RWPE1 (cell line): Measurements from ENCODE around the gene ACAT1.
"Not testable (repeated sequence)": the region's sequence is repeated elsewhere in the genome, so short reads cannot be mapped to it uniquely, and the experiment has no call there.

Experiments
- CTCF ChIA-PET: fragments of 350-600 bp; sonication (Branson Sonifier 250); formaldehyde crosslinking; extraction: SDS; loops from one replicate; lab custom pipeline; 2021; lab: Yijun Ruan, JAX
- POLR2A ChIA-PET: fragments of 400-600 bp; formaldehyde crosslinking; extraction: SDS; loops from one replicate; lab custom pipeline; 2020; ENCODE audit warnings: antibody characterized with exemption; ENCODE audit not compliant: low non-redundant PET; lab: Yijun Ruan, JAX
- DNase-seq: peaks from one replicate; pipeline ENCODE4 v3.0.0; 2012; ENCODE audit warnings: low spot score
- H3K27ac ChIP-seq: fragments of 450-650 bp; 2 replicates; pipeline ENCODE4 v1.5.1; 2017
- TF ChIP-seq, protein P1 (sequence below): fragments of 450-650 bp; conservative IDR thresholded peaks from 2 replicates; pipeline ENCODE4 v1.5.1; 2017; ENCODE audit warnings: low read depth, mild to moderate bottlenecking

ACAT1 gene

DNA sequence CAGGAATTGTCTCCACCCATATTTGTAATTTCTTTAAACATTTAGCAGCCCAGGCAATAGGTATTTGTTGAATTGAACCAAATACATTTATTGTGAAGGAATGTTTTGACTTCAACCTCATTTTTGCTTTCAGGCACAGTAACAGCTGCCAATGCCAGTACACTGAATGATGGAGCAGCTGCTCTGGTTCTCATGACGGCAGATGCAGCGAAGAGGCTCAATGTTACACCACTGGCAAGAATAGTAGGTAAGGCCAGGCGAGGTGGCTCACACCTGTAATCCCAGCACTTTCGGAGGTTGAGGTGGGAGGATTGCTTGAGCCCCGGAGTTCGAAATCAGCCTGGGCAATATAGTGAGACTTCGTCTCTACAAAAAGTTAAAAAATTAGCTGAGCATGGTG lies 20.9 kb downstream of the ACAT1 start:
- no peak overlapping the region for H3K27ac ChIP-seq
- no peak for DNase-seq
- POLR2A ChIA-PET = no interaction called here
- CTCF ChIA-PET = no interaction called here
- TF ChIP-seq, protein P1, sequence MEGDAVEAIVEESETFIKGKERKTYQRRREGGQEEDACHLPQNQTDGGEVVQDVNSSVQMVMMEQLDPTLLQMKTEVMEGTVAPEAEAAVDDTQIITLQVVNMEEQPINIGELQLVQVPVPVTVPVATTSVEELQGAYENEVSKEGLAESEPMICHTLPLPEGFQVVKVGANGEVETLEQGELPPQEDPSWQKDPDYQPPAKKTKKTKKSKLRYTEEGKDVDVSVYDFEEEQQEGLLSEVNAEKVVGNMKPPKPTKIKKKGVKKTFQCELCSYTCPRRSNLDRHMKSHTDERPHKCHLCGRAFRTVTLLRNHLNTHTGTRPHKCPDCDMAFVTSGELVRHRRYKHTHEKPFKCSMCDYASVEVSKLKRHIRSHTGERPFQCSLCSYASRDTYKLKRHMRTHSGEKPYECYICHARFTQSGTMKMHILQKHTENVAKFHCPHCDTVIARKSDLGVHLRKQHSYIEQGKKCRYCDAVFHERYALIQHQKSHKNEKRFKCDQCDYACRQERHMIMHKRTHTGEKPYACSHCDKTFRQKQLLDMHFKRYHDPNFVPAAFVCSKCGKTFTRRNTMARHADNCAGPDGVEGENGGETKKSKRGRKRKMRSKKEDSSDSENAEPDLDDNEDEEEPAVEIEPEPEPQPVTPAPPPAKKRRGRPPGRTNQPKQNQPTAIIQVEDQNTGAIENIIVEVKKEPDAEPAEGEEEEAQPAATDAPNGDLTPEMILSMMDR = no peak

DNA sequence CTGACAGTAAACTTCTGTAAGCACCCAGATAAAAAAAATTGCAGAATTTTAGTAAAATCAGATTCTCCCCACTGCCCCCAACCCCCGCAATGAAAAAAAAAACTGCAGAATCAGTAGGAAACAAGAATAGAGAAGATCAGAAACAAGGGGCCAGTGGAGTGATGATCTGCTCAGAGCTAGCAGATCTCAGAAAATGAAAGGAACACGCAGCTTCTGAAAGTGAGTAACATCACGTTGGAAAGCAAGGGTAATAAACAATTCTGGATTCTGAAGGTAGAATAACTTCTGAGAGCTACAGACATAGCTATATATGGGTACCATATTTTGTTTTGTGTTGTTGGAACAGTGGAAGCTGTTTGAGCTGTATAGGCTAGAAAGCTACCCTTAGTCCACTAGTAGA lies 23.2 kb downstream of the ACAT1 start:
- no peak for DNase-seq
- POLR2A ChIA-PET = no interaction called here
- CTCF ChIA-PET = no interaction called here
- TF ChIP-seq, protein P1 = no peak
- no peak overlapping the region for H3K27ac ChIP-seq

DNA sequence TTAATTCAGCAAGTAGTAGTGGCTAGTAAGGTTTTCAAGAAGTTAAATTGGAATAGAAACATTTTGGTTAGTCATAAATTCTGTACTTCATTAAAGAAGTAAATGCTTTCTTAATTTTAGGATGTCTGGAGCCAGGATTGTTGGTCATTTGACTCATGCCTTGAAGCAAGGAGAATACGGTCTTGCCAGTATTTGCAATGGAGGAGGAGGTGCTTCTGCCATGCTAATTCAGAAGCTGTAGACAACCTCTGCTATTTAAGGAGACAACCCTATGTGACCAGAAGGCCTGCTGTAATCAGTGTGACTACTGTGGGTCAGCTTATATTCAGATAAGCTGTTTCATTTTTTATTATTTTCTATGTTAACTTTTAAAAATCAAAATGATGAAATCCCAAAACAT lies 25.8 kb downstream of the ACAT1 start:
- no peak overlapping the region for H3K27ac ChIP-seq
- CTCF ChIA-PET = interaction anchor here (1.1 kb wide), 1 partner anchor 36 kb away, joined by 3 read pairs; no protein-coding TSS in a partner anchor
- no peak for DNase-seq
- POLR2A ChIA-PET = no interaction called here
- TF ChIP-seq, protein P1 = no peak

DNA sequence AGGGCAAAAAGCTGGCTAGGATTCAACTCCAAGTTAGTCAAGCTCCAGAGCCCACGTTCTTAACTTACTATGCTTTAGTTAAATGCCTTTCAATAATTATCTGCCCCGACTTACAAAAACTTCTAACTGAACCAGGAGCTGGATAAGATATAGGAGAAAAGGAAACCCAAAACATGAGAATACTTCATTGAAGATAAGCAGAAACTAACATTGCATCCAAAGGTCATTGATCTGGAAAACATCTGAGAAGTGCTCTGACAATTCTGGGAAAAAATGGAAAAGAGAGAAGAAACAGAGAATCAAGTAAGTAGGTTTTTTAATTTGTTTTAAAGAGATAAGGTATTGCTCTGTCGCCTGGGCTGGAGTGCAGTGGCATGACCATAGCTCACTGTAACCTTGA lies 27.2 kb downstream of the ACAT1 start:
- H3K27ac ChIP-seq = no peak overlapping the region
- ChIA-PET CTCF (interaction anchor here (0.6 kb wide), 1 partner anchor 75 kb away, joined by 3 read pairs; the partner anchor contains the start of gene ATM), POLR2A (no interaction called here)
- DNase-seq = no peak
- TF ChIP-seq, protein P1 = no peak

DNA sequence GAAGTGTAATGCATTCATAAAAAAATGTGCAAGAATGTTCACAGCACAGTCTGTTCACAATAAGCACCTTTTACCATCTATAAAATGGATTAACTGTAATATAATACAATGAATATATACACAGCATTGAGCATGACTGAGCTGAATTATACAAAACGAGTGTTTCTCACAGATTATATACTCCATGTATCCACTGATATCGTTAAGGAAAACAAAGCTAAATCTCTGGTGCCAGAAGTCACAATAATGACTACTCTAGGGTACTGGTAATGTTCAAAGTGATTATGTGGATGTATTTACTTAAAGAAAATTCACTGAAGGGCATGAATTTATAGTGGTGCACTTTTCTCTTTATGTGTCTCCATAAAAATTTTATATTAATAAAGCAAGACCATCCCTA lies 33.2 kb downstream of the ACAT1 start:
- ChIA-PET CTCF (interaction anchor here (0.7 kb wide), 1 partner anchor 12 kb away, joined by 3 read pairs; no protein-coding TSS in a partner anchor), POLR2A (no interaction called here)
- TF ChIP-seq, protein P1 = no peak
- H3K27ac ChIP-seq = no peak overlapping the region
- DNase-seq = no peak

DNA sequence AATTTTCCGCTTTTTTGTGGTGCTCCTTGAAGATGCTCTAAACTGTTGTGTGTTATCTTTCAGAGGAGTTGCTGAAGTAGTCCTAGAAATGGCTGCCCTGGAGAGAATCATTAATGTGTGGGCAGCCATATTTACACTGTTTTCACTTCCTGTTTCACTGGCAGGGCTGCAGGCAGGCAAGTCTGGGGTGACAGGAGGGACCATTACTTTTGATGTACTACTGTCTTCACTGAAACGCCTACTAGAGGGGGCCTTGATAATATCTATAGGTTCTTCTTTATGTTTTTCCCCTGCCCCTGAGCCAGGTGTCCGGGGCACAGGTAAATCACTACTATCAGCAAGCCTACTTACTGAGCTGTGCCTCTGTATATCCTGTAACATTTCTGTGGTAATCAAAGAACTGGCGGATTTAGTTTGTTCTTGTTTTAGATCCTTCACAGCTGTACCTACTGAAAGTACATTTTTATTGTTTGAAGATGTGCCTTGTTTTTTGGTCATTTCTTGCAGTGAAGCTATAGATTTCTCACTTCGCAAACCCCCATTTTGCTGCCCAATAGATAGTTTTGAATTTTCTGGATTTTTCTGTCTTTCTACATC lies 39.7 kb downstream of the ACAT1 start:
- CTCF ChIA-PET = interaction anchor here (0.6 kb wide), 1 partner anchor 151 kb away, joined by 3 read pairs; no protein-coding TSS in a partner anchor
- no peak overlapping the region for H3K27ac ChIP-seq
- POLR2A ChIA-PET = no interaction called here
- DNase-seq = no peak
- TF ChIP-seq, protein P1 = no peak

DNA sequence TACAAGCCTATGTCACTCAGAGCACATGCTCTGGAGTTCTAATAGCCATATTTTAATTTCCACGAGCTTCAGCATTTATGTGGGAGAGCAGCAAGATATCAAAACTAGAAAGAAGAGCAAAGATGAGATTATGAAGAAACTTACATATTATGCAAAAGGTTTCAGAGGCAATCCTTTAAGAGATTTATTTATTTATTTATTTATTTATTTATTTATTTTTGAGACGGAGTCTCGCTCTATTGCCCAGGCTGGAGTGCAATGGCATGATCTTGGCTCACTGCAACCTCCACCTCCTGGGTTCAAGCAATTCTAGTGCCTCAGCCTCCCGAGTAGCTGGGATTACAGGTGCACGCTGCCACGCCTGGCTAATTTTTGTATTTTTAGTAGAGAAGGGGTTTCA lies 41.5 kb downstream of the ACAT1 start:
- H3K27ac ChIP-seq, DNase-seq, POLR2A ChIA-PET: not testable (repeated sequence)
- CTCF ChIA-PET = interaction anchor here (0.7 kb wide), 1 partner anchor 13 kb away, joined by 3 read pairs; no protein-coding TSS in a partner anchor
